HL-60 (cell line): ENCODE results near the gene TNIK.

ENCODE experiments used
- GABPA ChIP-seq: IDR thresholded peaks from 2 replicates; pipeline ENCODE4 v1.6.1; 2012; ENCODE audit warnings: low read depth
- POLR2AphosphoS5 ChIP-seq: IDR thresholded peaks from 2 replicates; pipeline ENCODE4 v1.6.1; 2012; ENCODE audit warnings: low read depth
- TF ChIP-seq, protein P1 (sequence below): IDR thresholded peaks from 2 replicates; pipeline ENCODE4 v1.6.1; 2012; ENCODE audit warnings: low read depth; ENCODE audit not compliant: insufficient replicate concordance
- TF ChIP-seq, protein P2 (sequence below): IDR thresholded peaks from one replicate; pipeline ENCODE4 v1.5.1; 2011; ENCODE audit warnings: low read length, control low read depth, inconsistent platforms; ENCODE audit not compliant: insufficient read depth

DNA sequence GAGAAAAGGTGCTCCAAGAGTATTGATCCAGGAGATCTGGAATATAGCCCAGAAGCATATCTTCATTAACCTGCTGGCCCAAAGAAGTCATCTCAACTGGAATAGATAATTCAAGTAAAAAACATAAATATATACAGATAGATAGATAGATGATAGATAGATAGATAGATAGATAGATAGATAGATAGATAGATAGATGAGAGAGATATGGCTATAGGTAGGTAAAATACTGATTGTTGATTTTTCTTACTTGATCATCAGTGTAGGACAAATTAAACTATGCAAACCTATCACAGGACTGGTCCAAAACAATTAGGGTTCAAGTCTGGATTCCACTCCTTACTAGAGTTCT lies 83.6 kb downstream of the TNIK start:
- TF ChIP-seq, protein P1, sequence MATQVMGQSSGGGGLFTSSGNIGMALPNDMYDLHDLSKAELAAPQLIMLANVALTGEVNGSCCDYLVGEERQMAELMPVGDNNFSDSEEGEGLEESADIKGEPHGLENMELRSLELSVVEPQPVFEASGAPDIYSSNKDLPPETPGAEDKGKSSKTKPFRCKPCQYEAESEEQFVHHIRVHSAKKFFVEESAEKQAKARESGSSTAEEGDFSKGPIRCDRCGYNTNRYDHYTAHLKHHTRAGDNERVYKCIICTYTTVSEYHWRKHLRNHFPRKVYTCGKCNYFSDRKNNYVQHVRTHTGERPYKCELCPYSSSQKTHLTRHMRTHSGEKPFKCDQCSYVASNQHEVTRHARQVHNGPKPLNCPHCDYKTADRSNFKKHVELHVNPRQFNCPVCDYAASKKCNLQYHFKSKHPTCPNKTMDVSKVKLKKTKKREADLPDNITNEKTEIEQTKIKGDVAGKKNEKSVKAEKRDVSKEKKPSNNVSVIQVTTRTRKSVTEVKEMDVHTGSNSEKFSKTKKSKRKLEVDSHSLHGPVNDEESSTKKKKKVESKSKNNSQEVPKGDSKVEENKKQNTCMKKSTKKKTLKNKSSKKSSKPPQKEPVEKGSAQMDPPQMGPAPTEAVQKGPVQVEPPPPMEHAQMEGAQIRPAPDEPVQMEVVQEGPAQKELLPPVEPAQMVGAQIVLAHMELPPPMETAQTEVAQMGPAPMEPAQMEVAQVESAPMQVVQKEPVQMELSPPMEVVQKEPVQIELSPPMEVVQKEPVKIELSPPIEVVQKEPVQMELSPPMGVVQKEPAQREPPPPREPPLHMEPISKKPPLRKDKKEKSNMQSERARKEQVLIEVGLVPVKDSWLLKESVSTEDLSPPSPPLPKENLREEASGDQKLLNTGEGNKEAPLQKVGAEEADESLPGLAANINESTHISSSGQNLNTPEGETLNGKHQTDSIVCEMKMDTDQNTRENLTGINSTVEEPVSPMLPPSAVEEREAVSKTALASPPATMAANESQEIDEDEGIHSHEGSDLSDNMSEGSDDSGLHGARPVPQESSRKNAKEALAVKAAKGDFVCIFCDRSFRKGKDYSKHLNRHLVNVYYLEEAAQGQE: no peak
- TF ChIP-seq, protein P2, sequence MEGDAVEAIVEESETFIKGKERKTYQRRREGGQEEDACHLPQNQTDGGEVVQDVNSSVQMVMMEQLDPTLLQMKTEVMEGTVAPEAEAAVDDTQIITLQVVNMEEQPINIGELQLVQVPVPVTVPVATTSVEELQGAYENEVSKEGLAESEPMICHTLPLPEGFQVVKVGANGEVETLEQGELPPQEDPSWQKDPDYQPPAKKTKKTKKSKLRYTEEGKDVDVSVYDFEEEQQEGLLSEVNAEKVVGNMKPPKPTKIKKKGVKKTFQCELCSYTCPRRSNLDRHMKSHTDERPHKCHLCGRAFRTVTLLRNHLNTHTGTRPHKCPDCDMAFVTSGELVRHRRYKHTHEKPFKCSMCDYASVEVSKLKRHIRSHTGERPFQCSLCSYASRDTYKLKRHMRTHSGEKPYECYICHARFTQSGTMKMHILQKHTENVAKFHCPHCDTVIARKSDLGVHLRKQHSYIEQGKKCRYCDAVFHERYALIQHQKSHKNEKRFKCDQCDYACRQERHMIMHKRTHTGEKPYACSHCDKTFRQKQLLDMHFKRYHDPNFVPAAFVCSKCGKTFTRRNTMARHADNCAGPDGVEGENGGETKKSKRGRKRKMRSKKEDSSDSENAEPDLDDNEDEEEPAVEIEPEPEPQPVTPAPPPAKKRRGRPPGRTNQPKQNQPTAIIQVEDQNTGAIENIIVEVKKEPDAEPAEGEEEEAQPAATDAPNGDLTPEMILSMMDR: no peak
- no peak for TF ChIP-seq POLR2AphosphoS5
- no peak for TF ChIP-seq GABPA
